Nephron progenitor cell (in vitro differentiated cells): ENCODE measurements around the gene PPFIBP2.
A peak's percentile ranks its signal among the peaks of the same experiment; 100 is the strongest.

Source experiments
- DNase-seq: peaks from one replicate; pipeline ENCODE4 v3.0.0; 2021
- H3K27ac Mint-ChIP-seq: 2 replicates; pipeline ENCODE4 v1.8.0; 2021; ENCODE audit warnings: mild to moderate bottlenecking, moderate library complexity, mixed read lengths
- H3K27me3 Mint-ChIP-seq: 2 replicates; pipeline ENCODE4 v1.8.0; 2021; ENCODE audit warnings: mild to moderate bottlenecking, low read depth, mixed read lengths; ENCODE audit not compliant: poor library complexity
- H3K36me3 Mint-ChIP-seq: 2 replicates; pipeline ENCODE4 v1.8.0; 2021; ENCODE audit warnings: low read depth, mixed read lengths
- H3K4me1 Mint-ChIP-seq: 2 replicates; pipeline ENCODE4 v1.8.0; 2021; ENCODE audit warnings: mixed read lengths
- H3K4me3 Mint-ChIP-seq: 2 replicates; pipeline ENCODE4 v1.8.0; 2021; ENCODE audit warnings: mild to moderate bottlenecking, moderate library complexity, mixed read lengths
- H3K9me3 Mint-ChIP-seq: 2 replicates; pipeline ENCODE4 v1.8.0; 2021; ENCODE audit warnings: mild to moderate bottlenecking, moderate library complexity, mixed read lengths
- TF ChIP-seq, protein P1 (sequence below): fragments of 200-600 bp; sonication (generic); IDR thresholded peaks from 2 replicates; pipeline ENCODE4 v1.5.0; 2021; ENCODE audit warnings: antibody characterized with exemption

Gene PPFIBP2

DNA sequence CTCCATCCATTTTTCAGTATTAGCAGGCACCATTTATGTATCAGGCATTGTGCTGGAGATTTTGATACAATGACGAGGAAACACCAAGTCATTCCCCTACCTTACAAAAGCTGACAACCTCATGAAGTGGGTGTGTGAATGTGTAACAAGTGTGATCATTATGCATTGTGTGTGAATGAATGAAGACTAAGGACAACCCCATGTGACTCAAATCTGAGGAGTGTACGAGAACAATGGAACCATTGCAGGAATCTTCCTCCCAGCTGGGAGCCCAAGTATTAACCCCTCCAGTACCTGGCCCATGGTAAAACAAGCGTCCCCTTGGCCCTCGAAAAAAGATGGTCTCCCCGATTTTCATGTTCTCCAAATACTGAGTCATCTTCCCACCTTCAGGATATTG, 155.1 kb downstream of the PPFIBP2 start:
- no peak overlapping the region for H3K4me3 Mint-ChIP-seq
- peaks cover under 1% of the 10 kb centered on the region for H3K27me3 Mint-ChIP-seq
- no peak overlapping the region for H3K27ac Mint-ChIP-seq
- H3K4me1 Mint-ChIP-seq = peaks cover 46% of the 10 kb centered on the region
- TF ChIP-seq, protein P1, sequence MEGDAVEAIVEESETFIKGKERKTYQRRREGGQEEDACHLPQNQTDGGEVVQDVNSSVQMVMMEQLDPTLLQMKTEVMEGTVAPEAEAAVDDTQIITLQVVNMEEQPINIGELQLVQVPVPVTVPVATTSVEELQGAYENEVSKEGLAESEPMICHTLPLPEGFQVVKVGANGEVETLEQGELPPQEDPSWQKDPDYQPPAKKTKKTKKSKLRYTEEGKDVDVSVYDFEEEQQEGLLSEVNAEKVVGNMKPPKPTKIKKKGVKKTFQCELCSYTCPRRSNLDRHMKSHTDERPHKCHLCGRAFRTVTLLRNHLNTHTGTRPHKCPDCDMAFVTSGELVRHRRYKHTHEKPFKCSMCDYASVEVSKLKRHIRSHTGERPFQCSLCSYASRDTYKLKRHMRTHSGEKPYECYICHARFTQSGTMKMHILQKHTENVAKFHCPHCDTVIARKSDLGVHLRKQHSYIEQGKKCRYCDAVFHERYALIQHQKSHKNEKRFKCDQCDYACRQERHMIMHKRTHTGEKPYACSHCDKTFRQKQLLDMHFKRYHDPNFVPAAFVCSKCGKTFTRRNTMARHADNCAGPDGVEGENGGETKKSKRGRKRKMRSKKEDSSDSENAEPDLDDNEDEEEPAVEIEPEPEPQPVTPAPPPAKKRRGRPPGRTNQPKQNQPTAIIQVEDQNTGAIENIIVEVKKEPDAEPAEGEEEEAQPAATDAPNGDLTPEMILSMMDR = no peak
- DNase-seq = no peak
- H3K9me3 Mint-ChIP-seq = peaks cover 13% of the 10 kb centered on the region
- peaks cover 30% of the 10 kb centered on the region for H3K36me3 Mint-ChIP-seq

DNA sequence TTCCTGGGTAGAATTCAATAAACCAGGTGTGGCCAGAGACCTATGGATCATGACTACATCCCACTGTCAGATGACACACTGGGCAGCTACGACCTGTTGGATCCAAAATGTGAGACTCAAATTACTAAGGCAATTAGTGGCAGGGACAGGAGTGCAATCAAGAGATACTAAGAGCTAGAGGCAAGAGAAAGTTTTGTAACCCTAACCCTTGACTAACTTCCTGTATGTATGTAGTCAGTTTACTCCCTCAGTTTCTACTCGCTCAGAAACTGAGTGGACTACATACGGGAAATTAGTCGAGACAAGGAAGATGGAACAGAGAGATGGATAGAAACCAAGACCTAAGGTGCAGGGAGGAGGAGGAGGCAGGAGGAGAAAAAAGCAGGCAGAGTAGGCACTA, 156.8 kb downstream of the PPFIBP2 start:
- peaks cover 18% of the 10 kb centered on the region for H3K9me3 Mint-ChIP-seq
- no peak overlapping the region for H3K4me3 Mint-ChIP-seq
- peaks cover 62% of the 10 kb centered on the region for H3K4me1 Mint-ChIP-seq
- peaks cover 8% of the 10 kb centered on the region for H3K27me3 Mint-ChIP-seq
- peaks cover 20% of the 10 kb centered on the region for H3K36me3 Mint-ChIP-seq
- no peak for DNase-seq
- peak overlapping the region; percentile 81 for H3K27ac Mint-ChIP-seq
- TF ChIP-seq, protein P1 = no peak

DNA sequence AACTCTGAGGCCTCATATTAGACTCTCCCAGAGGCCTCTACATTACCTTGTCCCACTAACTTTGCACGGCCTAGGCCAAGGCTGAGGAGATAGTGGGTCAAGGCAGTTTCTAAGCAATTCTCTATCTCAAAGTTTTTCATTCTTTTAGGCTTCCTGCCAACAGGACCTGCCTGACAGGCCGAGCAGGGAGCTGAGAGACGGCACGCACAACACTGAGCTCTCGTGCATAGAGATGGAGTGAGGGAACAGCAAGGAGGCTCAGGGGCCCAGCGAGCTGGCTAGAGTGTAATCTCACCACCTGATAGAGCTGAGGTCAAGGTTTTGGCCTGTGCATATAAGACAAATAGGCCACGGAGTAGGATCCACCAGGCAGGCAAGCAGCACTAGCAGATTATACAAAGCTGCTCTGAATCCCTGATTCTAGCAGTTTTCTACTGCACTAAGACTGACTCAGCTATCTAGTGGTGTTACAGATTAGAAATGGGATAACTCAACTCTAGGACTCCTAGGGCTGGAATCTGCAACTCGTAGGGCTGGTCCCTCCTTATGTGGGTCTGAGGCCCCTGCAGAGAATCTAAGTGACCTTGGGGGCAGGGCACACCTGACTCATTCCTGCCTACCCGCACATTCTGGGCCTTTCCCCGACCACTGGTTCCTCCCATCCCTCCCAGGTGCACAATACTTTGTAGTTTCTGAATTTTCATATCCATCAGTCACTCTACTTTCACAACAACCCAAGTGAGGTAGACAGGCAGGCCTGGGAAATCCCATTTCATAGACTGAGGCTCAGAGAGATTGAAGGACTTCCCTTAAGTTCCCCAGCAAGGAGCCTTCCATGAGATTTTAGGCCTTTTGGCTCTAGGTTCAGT, 157.8 kb downstream of the PPFIBP2 start:
- Mint-ChIP-seq H3K36me3 (peaks cover 20% of the 10 kb centered on the region), H3K27ac (no peak overlapping the region), H3K9me3 (peaks cover 21% of the 10 kb centered on the region), H3K4me3 (peak overlapping the region; percentile 47), H3K27me3 (peaks cover 8% of the 10 kb centered on the region), H3K4me1 (peaks cover 71% of the 10 kb centered on the region)
- DNase-seq = no peak
- TF ChIP-seq, protein P1 = no peak

DNA sequence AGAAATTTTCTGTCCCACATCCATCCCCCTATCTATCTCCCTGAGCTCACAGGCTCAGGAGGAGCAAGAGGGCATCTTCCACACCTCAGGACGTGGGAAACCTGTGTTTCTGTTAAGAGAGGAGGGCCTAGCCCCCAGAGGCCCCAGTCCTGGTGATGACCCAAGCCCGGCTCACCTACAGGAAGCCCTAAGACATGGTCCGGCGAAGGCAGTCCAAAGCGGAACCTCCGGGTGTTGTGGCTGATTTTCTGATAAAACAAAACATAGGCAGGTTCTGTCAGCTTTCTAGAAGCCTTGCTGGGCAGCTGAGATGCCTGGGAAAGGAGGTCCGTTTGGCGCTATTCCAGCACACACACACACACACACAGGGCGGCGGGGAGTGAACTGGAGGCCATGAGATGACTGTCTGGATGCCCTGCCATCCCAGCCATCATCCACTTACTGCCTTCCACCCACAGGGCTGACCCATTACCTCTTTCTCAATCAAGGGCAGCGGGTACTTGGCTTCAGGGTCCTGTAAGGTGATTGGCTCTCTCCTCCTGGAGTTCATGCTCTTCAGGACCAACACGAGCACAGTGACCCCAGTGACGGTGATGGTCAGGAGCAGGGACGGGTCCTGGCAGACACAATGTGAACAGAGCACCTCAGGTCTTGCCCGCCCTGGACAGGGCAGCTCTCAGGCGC, 158.6 kb downstream of the PPFIBP2 start:
- Mint-ChIP-seq H3K9me3 (peaks cover 21% of the 10 kb centered on the region), H3K27ac (peak overlapping the region; percentile 64), H3K36me3 (peaks cover 28% of the 10 kb centered on the region), H3K27me3 (peaks cover 8% of the 10 kb centered on the region), H3K4me1 (peaks cover 79% of the 10 kb centered on the region), H3K4me3 (peak overlapping the region; percentile 75)
- DNase-seq = no peak
- TF ChIP-seq, protein P1 = no peak

DNA sequence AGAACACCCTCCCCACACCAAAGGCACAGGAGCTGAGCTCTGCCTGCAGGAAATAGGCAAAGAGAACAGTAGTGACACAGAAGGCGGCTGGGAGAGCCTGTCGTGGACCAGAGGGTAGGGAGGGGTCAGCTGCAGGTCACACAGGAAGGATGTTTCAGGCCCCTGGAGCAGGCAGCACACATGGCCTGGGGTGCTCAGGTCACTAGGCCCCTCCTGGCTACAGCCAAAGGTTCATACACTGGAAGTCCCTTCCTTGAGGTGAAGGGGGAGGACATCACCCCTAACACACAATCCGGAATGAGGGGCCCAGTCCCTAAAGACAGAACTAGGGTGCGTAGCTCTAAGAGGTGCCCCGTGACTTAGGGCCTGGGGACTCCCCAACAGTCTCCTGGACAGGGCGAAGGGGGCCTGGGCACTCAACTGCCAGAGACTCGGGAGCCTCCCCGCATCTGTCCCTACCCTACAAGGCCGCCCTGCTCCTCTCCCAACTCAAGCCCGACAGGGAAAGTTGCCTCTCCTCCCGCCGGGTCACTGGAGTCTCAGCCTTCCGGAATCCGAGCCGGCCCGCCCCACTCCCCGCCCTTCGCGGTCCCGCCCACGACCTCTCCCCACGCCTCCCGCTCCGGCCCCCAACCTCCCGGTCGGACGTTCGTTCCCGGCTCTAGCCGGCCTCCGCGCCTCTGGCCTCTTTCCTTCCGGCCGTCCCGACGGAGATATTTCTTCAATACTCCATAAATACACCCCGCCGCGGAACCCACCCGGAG, 159.3 kb downstream of the PPFIBP2 start, which contains the start of gene CYB5R2:
TSS of gene CYB5R2 (minus strand) at position 541 of the 764 bp plus-strand sequence. CDS start 675 bp downstream, outside the sequence.
- peak within 1 kb of the TSS; percentile 83 for H3K4me3 Mint-ChIP-seq
- peaks cover 8% of the 10 kb centered on the region for H3K27me3 Mint-ChIP-seq
- TF ChIP-seq, protein P1 = no peak
- H3K9me3 Mint-ChIP-seq = peaks cover 26% of the 10 kb centered on the region
- DNase-seq = peak; percentile 80
- peaks cover 35% of the 10 kb centered on the region for H3K36me3 Mint-ChIP-seq
- H3K27ac Mint-ChIP-seq = peak within 1 kb of the TSS; percentile 64
- peaks cover 80% of the 10 kb centered on the region for H3K4me1 Mint-ChIP-seq
